IMR-90 (cell line): Measurements from ENCODE around the gene TMEM63B.

ENCODE experiments used
- CTCF ChIP-seq: conservative IDR thresholded peaks from 2 replicates; pipeline ENCODE4 v1.5.1; 2012; ENCODE audit warnings: mild to moderate bottlenecking, low read depth, low read length, improper control_type of control experiment
- MXI1 ChIP-seq: IDR thresholded peaks from 2 replicates; pipeline ENCODE4 v1.6.1; 2012; ENCODE audit warnings: low read depth, mild to moderate bottlenecking, low read length, moderate library complexity, borderline replicate concordance
- RCOR1 ChIP-seq: IDR thresholded peaks from 2 replicates; pipeline ENCODE4 v1.6.1; 2012; ENCODE audit warnings: mild to moderate bottlenecking, low read length, improper control_type of control experiment; ENCODE audit not compliant: insufficient replicate concordance

- TF ChIP-seq RCOR1 (no peak), MXI1 (no peak), CTCF (no peak)
Observed at GRCh38 chr6:44082872-44083321, 44.5 kb upstream of the TMEM63B start.
